Measurements from ENCODE around the gene RRBP1.

Gene RRBP1

DNA sequence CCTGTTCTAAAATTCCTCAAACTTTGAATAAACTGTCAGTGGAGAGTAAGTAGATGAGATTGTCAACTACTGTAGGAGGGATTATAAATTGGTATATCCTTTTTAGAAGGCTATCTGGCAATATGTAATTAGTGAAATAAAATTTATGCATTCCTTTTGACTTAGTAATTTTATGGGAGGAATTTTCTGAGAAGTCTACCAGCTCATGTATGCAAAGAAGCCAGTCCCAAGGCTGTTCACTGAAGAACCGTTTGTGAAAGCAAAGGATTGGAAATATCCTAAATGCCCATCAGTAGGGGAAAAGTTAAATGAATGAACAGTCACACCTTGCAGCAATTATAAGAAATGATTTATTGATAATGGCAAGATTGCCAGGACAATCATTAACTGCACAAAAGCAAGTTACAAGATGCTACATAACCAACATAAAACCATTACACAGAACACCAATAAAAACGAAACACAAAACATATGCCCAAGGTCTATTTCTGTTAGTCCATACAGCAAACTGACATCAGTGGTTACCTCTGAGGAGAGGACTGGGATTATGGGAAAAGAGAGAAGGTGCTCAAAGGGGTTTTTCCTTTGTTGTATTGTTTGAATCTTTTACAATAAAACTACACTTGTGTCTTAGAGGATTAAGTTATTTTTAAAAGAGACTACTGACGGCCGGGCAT lies 116.7 kb downstream of the RRBP1 start:
- DNase-seq = no peak

Data from NCI-H2171 treated with DMSO at 0.1 percent for 48 hours (cell line).